ENCODE measurements around the gene TACC2.

DNA sequence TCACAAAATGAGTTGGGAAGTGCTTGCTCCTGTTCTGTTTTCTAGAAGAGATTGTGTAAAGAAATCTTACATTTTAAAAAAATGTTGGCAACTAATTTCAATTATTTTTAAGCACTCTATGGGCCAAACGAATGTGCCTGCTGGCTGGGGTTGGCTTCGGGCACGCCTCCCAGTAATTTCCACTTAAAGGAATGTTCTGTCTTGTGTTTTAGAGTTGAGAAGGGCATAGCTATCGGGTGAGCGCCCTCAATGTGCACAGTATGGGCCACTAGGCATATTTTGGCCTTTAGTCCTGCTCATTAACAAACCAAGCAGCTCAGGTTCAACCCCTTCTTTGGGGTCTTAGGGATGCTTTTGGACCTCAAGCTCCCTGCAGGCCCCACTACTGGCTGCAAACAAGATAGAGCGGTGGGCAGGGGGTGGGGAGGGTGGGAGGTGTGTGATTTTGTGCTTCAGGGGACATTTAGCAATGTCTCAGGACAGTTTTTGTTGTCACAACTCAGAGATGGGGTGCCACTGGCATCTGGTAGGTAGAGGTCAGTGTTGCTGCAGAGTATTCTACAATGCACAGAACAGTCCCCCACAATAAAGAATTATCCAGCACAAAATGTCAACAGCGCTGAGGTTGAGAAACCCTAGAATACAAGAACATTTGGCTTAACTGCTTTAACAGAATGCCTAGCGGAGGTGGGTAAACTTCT lies 40.7 kb downstream of the TACC2 start:
- TF ChIP-seq, protein P1, sequence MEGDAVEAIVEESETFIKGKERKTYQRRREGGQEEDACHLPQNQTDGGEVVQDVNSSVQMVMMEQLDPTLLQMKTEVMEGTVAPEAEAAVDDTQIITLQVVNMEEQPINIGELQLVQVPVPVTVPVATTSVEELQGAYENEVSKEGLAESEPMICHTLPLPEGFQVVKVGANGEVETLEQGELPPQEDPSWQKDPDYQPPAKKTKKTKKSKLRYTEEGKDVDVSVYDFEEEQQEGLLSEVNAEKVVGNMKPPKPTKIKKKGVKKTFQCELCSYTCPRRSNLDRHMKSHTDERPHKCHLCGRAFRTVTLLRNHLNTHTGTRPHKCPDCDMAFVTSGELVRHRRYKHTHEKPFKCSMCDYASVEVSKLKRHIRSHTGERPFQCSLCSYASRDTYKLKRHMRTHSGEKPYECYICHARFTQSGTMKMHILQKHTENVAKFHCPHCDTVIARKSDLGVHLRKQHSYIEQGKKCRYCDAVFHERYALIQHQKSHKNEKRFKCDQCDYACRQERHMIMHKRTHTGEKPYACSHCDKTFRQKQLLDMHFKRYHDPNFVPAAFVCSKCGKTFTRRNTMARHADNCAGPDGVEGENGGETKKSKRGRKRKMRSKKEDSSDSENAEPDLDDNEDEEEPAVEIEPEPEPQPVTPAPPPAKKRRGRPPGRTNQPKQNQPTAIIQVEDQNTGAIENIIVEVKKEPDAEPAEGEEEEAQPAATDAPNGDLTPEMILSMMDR (IDR thresholded peaks at IDR 0.05; ENCODE audit: insufficient read depth, low read length, poor library complexity, severe bottlenecking): no peak
- no peak for TF ChIP-seq EZH2phosphoT487 (conservative IDR thresholded peaks at IDR 0.05; ENCODE audit: low read length)
